ENCODE results near the gene TNIK.
"Not testable (repeated sequence)": the region's sequence is repeated elsewhere in the genome, so short reads cannot be mapped to it uniquely, and the experiment has no call there.

The TNIK gene

DNA sequence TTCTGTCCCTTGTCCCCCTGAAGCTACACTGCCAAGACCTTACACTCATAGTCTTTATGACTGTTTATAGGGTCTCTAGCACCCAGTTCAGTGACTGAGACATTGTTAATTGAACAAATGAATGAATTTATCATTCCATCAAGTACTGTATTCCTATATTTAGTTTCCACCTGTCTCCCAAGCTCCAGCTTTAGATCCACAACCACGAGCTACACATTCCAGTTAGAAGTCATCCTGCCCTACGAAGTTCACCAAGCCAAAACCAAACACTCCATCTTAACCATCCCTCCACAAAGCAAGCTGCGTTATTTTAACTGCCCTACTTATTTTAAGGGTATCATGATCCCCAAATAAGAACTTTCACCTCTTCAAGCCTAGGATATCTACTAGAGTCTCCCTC is 31.3 kb downstream of the TNIK start:
- TF ChIP-seq, protein P1, sequence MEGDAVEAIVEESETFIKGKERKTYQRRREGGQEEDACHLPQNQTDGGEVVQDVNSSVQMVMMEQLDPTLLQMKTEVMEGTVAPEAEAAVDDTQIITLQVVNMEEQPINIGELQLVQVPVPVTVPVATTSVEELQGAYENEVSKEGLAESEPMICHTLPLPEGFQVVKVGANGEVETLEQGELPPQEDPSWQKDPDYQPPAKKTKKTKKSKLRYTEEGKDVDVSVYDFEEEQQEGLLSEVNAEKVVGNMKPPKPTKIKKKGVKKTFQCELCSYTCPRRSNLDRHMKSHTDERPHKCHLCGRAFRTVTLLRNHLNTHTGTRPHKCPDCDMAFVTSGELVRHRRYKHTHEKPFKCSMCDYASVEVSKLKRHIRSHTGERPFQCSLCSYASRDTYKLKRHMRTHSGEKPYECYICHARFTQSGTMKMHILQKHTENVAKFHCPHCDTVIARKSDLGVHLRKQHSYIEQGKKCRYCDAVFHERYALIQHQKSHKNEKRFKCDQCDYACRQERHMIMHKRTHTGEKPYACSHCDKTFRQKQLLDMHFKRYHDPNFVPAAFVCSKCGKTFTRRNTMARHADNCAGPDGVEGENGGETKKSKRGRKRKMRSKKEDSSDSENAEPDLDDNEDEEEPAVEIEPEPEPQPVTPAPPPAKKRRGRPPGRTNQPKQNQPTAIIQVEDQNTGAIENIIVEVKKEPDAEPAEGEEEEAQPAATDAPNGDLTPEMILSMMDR (IDR thresholded peaks at IDR 0.05; ENCODE audit: extremely low read depth, insufficient read depth, missing control alignments) = no peak
- in situ Hi-C loops (cut with MboI; ENCODE audit: low pct_unique_long_range_greater_than_20kb, low sequenced_read_pairs, unreplicated experiment) = no loop called here
- DNase-seq (ENCODE audit: low spot score) = no peak

DNA sequence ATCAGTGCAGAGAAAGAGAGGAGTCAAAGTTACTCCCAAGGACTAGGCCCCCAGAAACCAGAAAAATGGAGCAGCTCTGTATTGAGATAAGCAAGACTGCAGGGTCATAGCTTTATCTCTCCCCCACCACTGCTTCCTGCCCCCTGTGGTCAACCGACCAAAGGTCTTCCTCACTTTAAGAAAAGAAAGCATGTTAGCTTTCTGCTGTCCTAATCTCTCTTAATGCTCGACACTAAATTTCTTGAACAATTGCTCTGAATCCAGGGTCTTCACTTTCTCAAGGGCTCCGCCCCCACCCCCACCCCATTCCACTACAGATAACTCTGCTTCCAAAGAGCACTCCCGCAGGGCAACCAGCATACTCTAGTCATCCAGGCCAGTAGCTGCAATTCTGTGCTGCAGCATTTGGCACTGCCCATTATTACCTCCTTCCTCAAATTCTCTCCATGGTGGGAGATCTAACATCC is 31.9 kb downstream of the TNIK start:
- no peak for DNase-seq (ENCODE audit: low spot score)
- TF ChIP-seq, protein P1 (IDR thresholded peaks at IDR 0.05; ENCODE audit: extremely low read depth, insufficient read depth, missing control alignments) = no peak
- in situ Hi-C loops (cut with MboI; ENCODE audit: low pct_unique_long_range_greater_than_20kb, low sequenced_read_pairs, unreplicated experiment) = no loop called here

DNA sequence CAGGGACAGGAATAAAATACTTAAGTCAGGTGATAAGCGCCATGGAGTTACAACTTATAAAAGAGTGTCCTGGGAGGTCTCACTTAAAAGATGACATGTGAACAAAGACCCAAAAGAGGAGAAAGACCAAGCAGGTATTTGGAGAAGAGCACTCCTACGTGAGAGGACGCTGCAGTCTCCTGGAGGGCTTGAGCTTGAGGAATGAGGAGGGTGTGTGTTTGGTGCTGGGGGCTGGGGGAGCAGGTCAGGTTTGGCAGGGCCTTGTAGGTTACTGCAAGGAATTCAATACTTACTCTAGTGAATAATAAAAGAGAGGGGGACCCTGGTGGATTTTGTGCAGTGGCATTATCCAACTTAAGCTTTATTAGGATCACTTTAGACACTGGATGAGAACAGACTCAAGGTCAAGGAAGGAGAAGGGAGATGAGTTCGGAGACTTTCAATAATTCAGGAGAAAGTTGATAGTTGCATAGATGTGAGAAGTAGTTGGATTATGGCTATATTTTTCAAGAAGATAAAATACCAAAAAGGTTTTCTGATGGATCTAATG is 32.4 kb downstream of the TNIK start:
- no peak for DNase-seq (ENCODE audit: low spot score)
- TF ChIP-seq, protein P1 (IDR thresholded peaks at IDR 0.05; ENCODE audit: extremely low read depth, insufficient read depth, missing control alignments) = no peak
- in situ Hi-C loops (cut with MboI; ENCODE audit: low pct_unique_long_range_greater_than_20kb, low sequenced_read_pairs, unreplicated experiment) = no loop called here

DNA sequence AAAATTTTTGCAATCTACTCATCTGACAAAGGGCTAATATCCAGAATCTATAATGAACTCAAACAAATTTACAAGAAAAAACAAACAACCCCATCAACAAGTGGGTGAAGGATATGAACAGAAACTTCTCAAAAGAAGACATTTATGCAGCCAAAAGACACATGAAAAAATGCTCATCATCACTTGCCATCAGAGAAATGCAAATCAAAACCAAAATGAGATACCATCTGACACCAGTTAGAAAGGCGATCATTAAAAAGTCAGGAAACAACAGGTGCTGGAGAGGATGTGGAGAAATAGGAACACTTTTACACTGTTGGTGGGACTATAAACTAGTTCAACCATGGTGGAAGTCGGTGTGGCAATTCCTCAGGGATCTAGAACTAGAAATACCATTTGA is 36.1 kb downstream of the TNIK start:
- in situ Hi-C loops (cut with MboI; ENCODE audit: low pct_unique_long_range_greater_than_20kb, low sequenced_read_pairs, unreplicated experiment); DNase-seq (ENCODE audit: low spot score): not testable (repeated sequence)

DNA sequence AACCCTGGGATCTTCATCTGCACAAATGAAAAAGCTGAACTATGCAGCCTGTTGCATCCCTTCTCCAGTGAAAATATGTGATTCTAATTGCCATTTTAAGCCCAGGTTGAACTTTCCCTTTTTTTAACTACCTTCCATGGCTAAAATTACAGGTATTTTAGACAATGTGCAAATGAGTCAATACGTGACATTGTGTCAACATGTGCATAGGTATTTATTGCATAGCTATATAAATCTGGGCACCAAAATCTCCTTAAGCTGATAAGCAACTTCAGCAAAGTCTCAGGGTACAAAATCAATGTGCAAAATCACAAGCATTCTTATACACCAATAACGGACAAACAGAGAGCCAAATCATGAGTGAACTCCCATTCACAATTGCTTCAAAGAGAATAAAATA is 37.4 kb downstream of the TNIK start:
- DNase-seq (ENCODE audit: low spot score); in situ Hi-C loops (cut with MboI; ENCODE audit: low pct_unique_long_range_greater_than_20kb, low sequenced_read_pairs, unreplicated experiment): not testable (repeated sequence)

DNA sequence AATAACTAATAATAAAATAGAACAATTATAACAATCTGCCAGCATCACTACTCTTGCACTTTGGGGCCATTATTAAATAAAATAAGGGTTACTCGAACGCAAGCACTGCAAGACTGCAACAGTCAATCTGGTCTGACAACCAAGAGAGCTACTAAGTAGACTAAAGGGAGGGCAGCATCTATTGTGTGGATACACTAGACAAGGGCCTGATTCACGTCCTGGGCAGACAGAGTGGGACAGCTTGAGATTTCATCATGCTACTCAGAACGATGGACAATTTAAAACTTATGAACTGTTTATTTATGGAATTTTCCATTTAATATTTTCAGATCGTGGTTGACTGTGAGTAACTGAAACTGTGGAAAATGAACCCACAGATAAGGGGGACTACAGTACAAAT is 39.5 kb downstream of the TNIK start:
- in situ Hi-C loops (cut with MboI; ENCODE audit: low pct_unique_long_range_greater_than_20kb, low sequenced_read_pairs, unreplicated experiment) = no loop called here
- DNase-seq (ENCODE audit: low spot score) = no peak
- TF ChIP-seq, protein P1 (IDR thresholded peaks at IDR 0.05; ENCODE audit: extremely low read depth, insufficient read depth, missing control alignments) = no peak

DNA sequence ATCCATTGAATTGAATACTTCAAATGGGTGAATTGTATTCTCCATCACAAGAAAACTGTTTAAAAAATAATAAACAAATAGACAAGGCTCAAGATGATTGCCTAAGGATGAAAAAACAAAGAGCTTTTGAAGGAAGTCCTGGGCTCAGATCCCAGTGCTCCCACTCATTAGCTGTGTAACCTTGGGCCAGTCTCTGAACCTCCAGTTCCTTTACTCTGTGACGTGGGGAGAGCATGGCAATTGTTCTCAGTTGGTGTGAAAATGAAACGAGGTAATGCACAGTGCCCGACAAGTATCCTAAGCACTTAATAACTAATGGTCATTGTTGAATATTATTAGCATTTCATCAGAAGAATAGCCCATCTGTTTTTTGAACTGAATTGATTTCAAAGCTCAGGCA is 40.7 kb downstream of the TNIK start:
- in situ Hi-C loops (cut with MboI; ENCODE audit: low pct_unique_long_range_greater_than_20kb, low sequenced_read_pairs, unreplicated experiment) = no loop called here
- TF ChIP-seq, protein P1 (IDR thresholded peaks at IDR 0.05; ENCODE audit: extremely low read depth, insufficient read depth, missing control alignments) = no peak
- DNase-seq (ENCODE audit: low spot score) = no peak

DNA sequence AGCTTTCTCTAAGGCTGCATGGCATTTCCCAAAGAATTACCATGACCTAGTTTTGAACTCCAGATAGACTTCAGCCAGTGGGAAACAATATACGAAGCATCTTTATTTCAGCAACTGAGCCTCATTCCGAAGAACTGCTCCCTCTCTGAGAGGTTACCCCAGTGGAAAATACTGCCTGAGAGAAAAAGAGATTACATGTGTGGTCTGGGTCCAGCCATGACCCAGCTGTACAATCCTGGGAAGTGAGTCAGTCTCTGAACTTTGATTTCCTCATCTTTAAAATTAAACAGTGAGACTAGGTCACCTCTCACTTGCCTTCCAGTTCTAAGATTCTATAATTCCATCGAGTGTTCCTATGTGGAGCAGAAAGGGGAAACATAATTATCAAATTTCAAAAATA is 42.4 kb downstream of the TNIK start:
- in situ Hi-C loops (cut with MboI; ENCODE audit: low pct_unique_long_range_greater_than_20kb, low sequenced_read_pairs, unreplicated experiment) = no loop called here
- TF ChIP-seq, protein P1 (IDR thresholded peaks at IDR 0.05; ENCODE audit: extremely low read depth, insufficient read depth, missing control alignments) = no peak
- no peak for DNase-seq (ENCODE audit: low spot score)
